Neuronal stem cell (in vitro differentiated cells): ENCODE data around the gene CLDN14.

Source experiments
- DNase-seq: peaks from one replicate; pipeline ENCODE4 v3.0.0-alpha.2; 2013; ENCODE audit warnings: low spot score
- H2AFZ ChIP-seq: one replicate; pipeline ENCODE4 v1.6.1; 2013; ENCODE audit warnings: mild to moderate bottlenecking, low read length, inconsistent platforms
- H2AK5ac ChIP-seq: 2 replicates; pipeline ENCODE4 v1.6.1; 2013; ENCODE audit warnings: low read depth, mild to moderate bottlenecking, inconsistent platforms, low read length, moderate library complexity, mixed read lengths
- H2BK120ac ChIP-seq: 2 replicates; pipeline ENCODE4 v1.6.1; 2013; ENCODE audit warnings: low read depth, mild to moderate bottlenecking, inconsistent platforms, low read length, moderate library complexity, mixed read lengths
- H2BK12ac ChIP-seq: one replicate; pipeline ENCODE4 v1.6.1; 2013; ENCODE audit warnings: low read length, inconsistent platforms
- H2BK15ac ChIP-seq: 2 replicates; pipeline ENCODE4 v1.6.1; 2013; ENCODE audit warnings: mild to moderate bottlenecking, low read length, inconsistent platforms, mixed read lengths
- H2BK5ac ChIP-seq: one replicate; pipeline ENCODE4 v1.6.1; 2013; ENCODE audit warnings: inconsistent platforms, mild to moderate bottlenecking, low read length, moderate library complexity
- H3K14ac ChIP-seq: one replicate; pipeline ENCODE4 v1.6.1; 2013; ENCODE audit warnings: low read length, inconsistent platforms
- H3K18ac ChIP-seq: 2 replicates; pipeline ENCODE4 v1.6.1; 2013; ENCODE audit warnings: low read length, inconsistent platforms
- H3K23ac ChIP-seq: 2 replicates; pipeline ENCODE4 v1.6.1; 2013; ENCODE audit warnings: low read depth, mild to moderate bottlenecking, mixed read lengths, low read length, inconsistent platforms; ENCODE audit not compliant: poor library complexity
- H3K27ac ChIP-seq: replicated peaks from 3 replicates; pipeline ENCODE4 v1.5.1; 2013; ENCODE audit warnings: low read length, inconsistent platforms
- H3K27me3 ChIP-seq, 3 experiments: 2 replicates each; pipeline ENCODE4 v1.6.1; 2013; ENCODE audit warnings: low read length in 3 of 3, mild to moderate bottlenecking in 2 of 3, inconsistent platforms in 1 of 3, low read depth in 1 of 3, mixed read lengths in 1 of 3, moderate library complexity in 1 of 3; ENCODE audit not compliant: control insufficient read depth in 3 of 3, insufficient read depth in 3 of 3
- H3K36me3 ChIP-seq, 2 donors: replicated peaks in 1 of 2; 2 replicates each; pipeline ENCODE4 v1.6.1; 2013; ENCODE audit warnings: low read length in 2 of 2; ENCODE audit not compliant: control insufficient read depth in 2 of 2, insufficient read depth in 2 of 2
- H3K4ac ChIP-seq: 2 replicates; pipeline ENCODE4 v1.6.1; 2013; ENCODE audit warnings: inconsistent platforms, mild to moderate bottlenecking, low read length, moderate library complexity
- H3K4me1 ChIP-seq, 2 donors: 1 replicate in 1 of 2; 2 replicates in 1 of 2; pipeline ENCODE4 v1.6.1; 2013; ENCODE audit warnings: low read length in 2 of 2, low read depth in 1 of 2; ENCODE audit not compliant: control insufficient read depth in 2 of 2, insufficient read depth in 1 of 2
- H3K4me2 ChIP-seq: one replicate; pipeline ENCODE4 v1.6.1; 2013; ENCODE audit warnings: mild to moderate bottlenecking, low read length, inconsistent platforms; ENCODE audit not compliant: insufficient read depth, poor library complexity, severe bottlenecking
- H3K4me3 ChIP-seq, 2 donors: 2 replicates each; pipeline ENCODE4 v1.5.1; 2013; ENCODE audit warnings: low read length in 2 of 2, mild to moderate bottlenecking in 2 of 2, inconsistent platforms in 1 of 2, moderate library complexity in 1 of 2
- H3K79me1 ChIP-seq: one replicate; pipeline ENCODE4 v1.6.1; 2013; ENCODE audit warnings: low read depth, mild to moderate bottlenecking, inconsistent platforms, low read length, moderate library complexity
- H3K9ac ChIP-seq: one replicate; pipeline ENCODE4 v1.6.1; 2013; ENCODE audit warnings: mild to moderate bottlenecking, low read depth, low read length, inconsistent platforms; ENCODE audit not compliant: poor library complexity
- H3K9me3 ChIP-seq, 2 donors: replicated peaks in 1 of 2; 2 replicates each; pipeline versions ENCODE3 to v1.6.1; 2013; ENCODE audit warnings: low read length in 2 of 2, mild to moderate bottlenecking in 2 of 2, inconsistent platforms in 1 of 2, low read depth in 1 of 2, mixed read lengths in 1 of 2, moderate library complexity in 1 of 2; ENCODE audit not compliant: control insufficient read depth in 2 of 2, insufficient read depth in 1 of 2
- H4K8ac ChIP-seq: one replicate; pipeline ENCODE4 v1.6.1; 2013; ENCODE audit warnings: low read depth, mild to moderate bottlenecking, inconsistent platforms, low read length, moderate library complexity
- H4K91ac ChIP-seq: one replicate; pipeline ENCODE4 v1.6.1; 2013; ENCODE audit warnings: low read length, low read depth, mild to moderate bottlenecking, inconsistent platforms; ENCODE audit not compliant: poor library complexity
- WGBS, 2 donors: extraction: QIAGEN DNeasy Blood & Tissue Kit; methylation state at CpG; one replicate each; pipeline ENCODE4 v1.1.7; 2013; ENCODE audit warnings: missing lambda C conversion rate in 2 of 2, mixed read lengths in 1 of 2; ENCODE audit not compliant: insufficient read length in 2 of 2, insufficient replicate concordance in 1 of 2; ENCODE audit errors: extremely low coverage in 2 of 2; 5-methylcytosine and 5-hydroxymethylcytosine counted together

CLDN14 gene

GRCh38 chr21:36427502-36427901 lies 52.4 kb downstream of the CLDN14 start:
- no peak overlapping the region for H2AK5ac ChIP-seq
- no peaks in the 10 kb centered on the region for H3K79me1 ChIP-seq
- no peak overlapping the region for H2BK5ac ChIP-seq
- no peak for DNase-seq
- no peak overlapping the region for H3K9ac ChIP-seq
- no peaks in the 10 kb centered on the region for H3K36me3 ChIP-seq
- no peaks in the 10 kb centered on the region for H3K9me3 ChIP-seq
- no peak overlapping the region for H3K4me2 ChIP-seq
- WGBS, 2 donors = no CpG with 5 or more reads among the region's 4 CpGs
- H3K4me1 ChIP-seq = peaks cover 6 to 9% of the 10 kb centered on the region in 2 donors
- no peak overlapping the region for H3K4ac ChIP-seq
- no peak overlapping the region for H3K14ac ChIP-seq
- H3K27me3 ChIP-seq = no peaks in the 10 kb centered on the region
- H4K8ac ChIP-seq = no peak overlapping the region
- no peak overlapping the region for H2AFZ ChIP-seq
- no peak overlapping the region for H4K91ac ChIP-seq
- no peak overlapping the region for H2BK15ac ChIP-seq
- H3K18ac ChIP-seq = no peak overlapping the region
- H3K27ac ChIP-seq = no peak overlapping the region
- H3K23ac ChIP-seq = no peak overlapping the region
- no peak overlapping the region for H3K4me3 ChIP-seq
- H2BK120ac ChIP-seq = no peak overlapping the region
- no peak overlapping the region for H2BK12ac ChIP-seq

GRCh38 chr21:36425286-36425685 lies 54.6 kb downstream of the CLDN14 start:
- DNase-seq = no peak
- H3K4ac ChIP-seq = no peak overlapping the region
- no peaks in the 10 kb centered on the region for H3K9me3 ChIP-seq
- no peak overlapping the region for H3K4me2 ChIP-seq
- no peak overlapping the region for H2AK5ac ChIP-seq
- no peak overlapping the region for H2BK12ac ChIP-seq
- no peak overlapping the region for H2BK5ac ChIP-seq
- H3K9ac ChIP-seq = no peak overlapping the region
- no peak overlapping the region for H3K23ac ChIP-seq
- H4K8ac ChIP-seq = no peak overlapping the region
- WGBS, 2 donors = no CpG with 5 or more reads among the region's 9 CpGs
- H3K36me3 ChIP-seq = peaks cover 0 to 6% of the 10 kb centered on the region in 2 donors
- no peak overlapping the region for H3K27ac ChIP-seq
- no peak overlapping the region for H2BK15ac ChIP-seq
- H3K79me1 ChIP-seq = no peaks in the 10 kb centered on the region
- no peak overlapping the region for H3K4me3 ChIP-seq
- H2AFZ ChIP-seq = no peak overlapping the region
- no peak overlapping the region for H3K14ac ChIP-seq
- H4K91ac ChIP-seq = no peak overlapping the region
- no peak overlapping the region for H2BK120ac ChIP-seq
- no peaks in the 10 kb centered on the region for H3K27me3 ChIP-seq
- H3K4me1 ChIP-seq = peaks cover 6 to 11% of the 10 kb centered on the region in 2 donors
- H3K18ac ChIP-seq = no peak overlapping the region

- no peak overlapping the region for H2BK12ac ChIP-seq
- H3K27ac ChIP-seq = no peak overlapping the region
- no CpG with 5 or more reads among the region's 8 CpGs for WGBS, 2 donors
- no peak overlapping the region for H3K4ac ChIP-seq
- H3K4me3 ChIP-seq = no peak overlapping the region
- H3K9ac ChIP-seq = no peak overlapping the region
- H3K14ac ChIP-seq = no peak overlapping the region
- H3K23ac ChIP-seq = no peak overlapping the region
- H3K18ac ChIP-seq = no peak overlapping the region
- DNase-seq = no peak
- no peak overlapping the region for H2BK5ac ChIP-seq
- H3K4me1 ChIP-seq = peaks cover 4 to 5% of the 10 kb centered on the region in 2 donors
- no peak overlapping the region for H2AFZ ChIP-seq
- no peak overlapping the region for H2BK15ac ChIP-seq
- H3K36me3 ChIP-seq = peaks cover 0 to 9% of the 10 kb centered on the region in 2 donors
- no peaks in the 10 kb centered on the region for H3K27me3 ChIP-seq
- H4K91ac ChIP-seq = no peak overlapping the region
- no peaks in the 10 kb centered on the region for H3K9me3 ChIP-seq
- no peak overlapping the region for H4K8ac ChIP-seq
- H2AK5ac ChIP-seq = no peak overlapping the region
- no peaks in the 10 kb centered on the region for H3K79me1 ChIP-seq
- no peak overlapping the region for H2BK120ac ChIP-seq
- H3K4me2 ChIP-seq = no peak overlapping the region
Measured at GRCh38 chr21:36424592-36424991, 55.3 kb downstream of the CLDN14 start.

GRCh38 chr21:36423771-36424433 lies 56.0 kb downstream of the CLDN14 start:
- Histone ChIP-seq H3K9ac (no peak overlapping the region), H3K27me3 (no peaks in the 10 kb centered on the region), H3K4ac (no peak overlapping the region), H2BK5ac (no peak overlapping the region), H3K18ac (no peak overlapping the region), H3K14ac (no peak overlapping the region), H3K23ac (no peak overlapping the region), H2AFZ (no peak overlapping the region), H3K4me1 (peaks cover 2 to 3% of the 10 kb centered on the region in 2 donors), H2BK12ac (no peak overlapping the region), H2AK5ac (no peak overlapping the region), H3K27ac (no peak overlapping the region), H4K8ac (no peak overlapping the region), H3K4me3 (no peak overlapping the region), H3K36me3 (peaks cover 2 to 16% of the 10 kb centered on the region in 2 donors), H3K9me3 (no peaks in the 10 kb centered on the region), H3K79me1 (no peaks in the 10 kb centered on the region), H4K91ac (no peak overlapping the region), H2BK15ac (no peak overlapping the region), H2BK120ac (no peak overlapping the region), H3K4me2 (no peak overlapping the region)
- WGBS, 2 donors = no CpG with 5 or more reads among the region's 12 CpGs
- no peak for DNase-seq
